ENCODE data around the gene SALL3. TPM values are rescaled to one million over a fixed set of nuclear protein-coding genes. Genes with fewer than 3 reads are reported as not detected.

Gene SALL3
- total and polyA plus RNA-seq, 2 experiments from 2014 or later: 16.9 to 39.8 TPM

GRCh38 chr18:78975699-78976335, 3.8 kb upstream of the SALL3 start:
- H3K27ac ChIP-seq (ENCODE audit: low read depth): no peak overlapping the region
- peaks cover 16% of the 10 kb centered on the region for H3K9me3 Mint-ChIP-seq

More at GRCh38 chr18:78975699-78976335, 3.8 kb upstream of the SALL3 start:
- Mint-ChIP-seq H3K4me1 (peaks cover 39% of the 10 kb centered on the region), H3K27me3 (ENCODE audit: insufficient read depth, low read depth, poor library complexity) (peaks cover 75% of the 10 kb centered on the region), H3K27ac (no peak overlapping the region), H3K36me3 (ENCODE audit: low read depth) (peaks cover 5% of the 10 kb centered on the region; the same call in 2 of the 3 replicates), H3K4me3 (peak overlapping the region; percentile 65; the same call in 1 of the 3 replicates)
- ATAC-seq: no peak
- Histone ChIP-seq H4K20me1 (replicated peaks; ENCODE audit: insufficient read depth) (peaks cover 5% of the 10 kb centered on the region; the same call in 1 of the 2 replicates), H3F3A (replicated peaks; ENCODE audit: low read depth) (peaks cover 30% of the 10 kb centered on the region), H3K36me3 (ENCODE audit: insufficient read depth) (no peaks in the 10 kb centered on the region), H3K4me2 (peak overlapping the region; percentile 82), H2AFZ (no peak overlapping the region), H3K9me2 (ENCODE audit: insufficient read depth) (no peaks in the 10 kb centered on the region), H3K79me2 (replicated peaks; ENCODE audit: insufficient read depth) (no peaks in the 10 kb centered on the region), H3K27me3 (ENCODE audit: insufficient read depth) (peaks cover 85% of the 10 kb centered on the region), H3K4me1 (ENCODE audit: insufficient read depth) (peaks cover 44% of the 10 kb centered on the region), H3K4me3 (peak overlapping the region; percentile 53)
- TF ChIP-seq JUNB (IDR thresholded peaks at IDR 0.05; ENCODE audit: unreplicated experiment) (no peak), POLR2AphosphoS5 (IDR thresholded peaks at IDR 0.05; ENCODE audit: low read depth) (no peak), ETS1 (IDR thresholded peaks at IDR 0.05) (no peak), ZNF331 (CRISPR knock-in tag; IDR thresholded peaks at IDR 0.05; ENCODE audit: low read depth) (no peak), EZH2 (IDR thresholded peaks at IDR 0.05; ENCODE audit: low read depth, unreplicated experiment) (no peak), CREB1 (CRISPR knock-in tag; IDR thresholded peaks at IDR 0.05; ENCODE audit: low read depth) (no peak), EZH2phosphoT487 (IDR thresholded peaks at IDR 0.05; ENCODE audit: unreplicated experiment) (no peak), REST (IDR thresholded peaks at IDR 0.05; ENCODE audit: unreplicated experiment) (no peak)
- DNase-seq (ENCODE audit: low spot score): peak; percentile 28

All from GM23338 (cell line).